ENCODE results near the gene OSCP1. TPM values are rescaled to one million over a fixed set of nuclear protein-coding genes. Genes with fewer than 3 reads are reported as not detected.
A peak's percentile ranks its signal among the peaks of the same experiment; 100 is the strongest.

OSCP1 gene
- total RNA-seq, 2 experiments from 2014 or later: 2.2 to 2.8 TPM

DNA sequence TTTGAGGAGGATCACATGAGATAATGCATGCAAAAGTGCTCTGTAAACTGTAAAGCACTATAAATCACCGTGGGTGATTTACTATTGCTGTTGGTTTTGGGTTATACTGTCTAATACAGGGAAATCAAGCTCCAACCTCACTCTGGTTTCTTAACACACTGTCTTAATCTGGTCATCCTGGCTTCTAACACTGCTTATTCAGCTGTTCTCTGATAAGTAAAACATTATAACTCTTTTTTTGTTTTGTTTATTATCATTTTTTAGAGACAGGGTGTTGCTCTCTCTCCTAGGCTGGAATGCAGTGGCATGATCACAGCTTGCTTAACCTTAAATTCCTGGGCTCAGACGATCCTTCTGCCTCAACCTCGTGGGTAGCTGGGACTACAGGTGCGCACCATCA is 30.7 kb downstream of the OSCP1 start:
- CTCF ChIA-PET: interaction anchor here (0.5 to 5.1 kb wide), 14 partner anchors 9 to 260 kb away, joined by 3 to 45 read pairs (median 4); partner anchors contain the start of genes SH3D21 and STK40
- no peaks in the 10 kb centered on the region for H3K27me3 Mint-ChIP-seq
- intact Hi-C loops (cut with DNase I, micrococcal nuclease): no loop called here
- no peak overlapping the region for H3K4me3 Mint-ChIP-seq
- H3K9me3 Mint-ChIP-seq (ENCODE audit: low read depth): no peaks in the 10 kb centered on the region
- POLR2A ChIA-PET: interaction anchor here (0.6 kb wide), 2 partner anchors 50 to 90 kb away, joined by 3 read pairs; no protein-coding TSS in a partner anchor
- H3K27ac Mint-ChIP-seq: no peak overlapping the region
- H3K4me1 Mint-ChIP-seq: peaks cover 15% of the 10 kb centered on the region
- H3K36me3 Mint-ChIP-seq (ENCODE audit: low read depth): no peaks in the 10 kb centered on the region
- no peak for DNase-seq
- ATAC-seq: no peak

DNA sequence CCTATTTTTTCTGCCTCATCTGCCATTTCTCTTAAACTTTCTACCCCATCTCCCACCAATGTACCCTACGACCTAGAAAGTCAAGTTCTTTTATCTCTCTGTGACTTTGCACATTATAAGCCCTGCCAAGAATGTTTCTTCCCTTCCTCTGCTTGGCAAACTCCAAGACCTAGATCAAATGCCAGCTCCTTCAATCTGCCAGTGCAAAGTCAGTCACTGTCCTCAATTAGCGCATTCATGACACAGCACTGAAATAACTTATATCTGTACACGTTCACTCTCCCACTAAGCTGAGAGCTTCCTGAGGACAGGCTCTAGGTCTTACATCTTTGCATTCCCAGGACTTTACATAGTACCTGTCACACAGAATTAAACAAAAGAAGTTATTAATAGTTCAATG is 31.1 kb downstream of the OSCP1 start:
- H3K36me3 Mint-ChIP-seq (ENCODE audit: low read depth): no peaks in the 10 kb centered on the region
- intact Hi-C loops (cut with DNase I, micrococcal nuclease): no loop called here
- ATAC-seq (no peak), DNase-seq (no peak)
- H3K9me3 Mint-ChIP-seq (ENCODE audit: low read depth): no peaks in the 10 kb centered on the region
- ChIA-PET POLR2A (interaction anchor here (0.7 kb wide), 1 partner anchor 108 kb away, joined by 4 read pairs; no protein-coding TSS in a partner anchor), CTCF (interaction anchor here (0.6 to 5.1 kb wide), 11 partner anchors 10 to 113 kb away, joined by 3 to 45 read pairs (median 4); partner anchors contain the start of genes SH3D21 and STK40)
- no peaks in the 10 kb centered on the region for H3K27me3 Mint-ChIP-seq
- H3K4me1 Mint-ChIP-seq: peaks cover 15% of the 10 kb centered on the region
- H3K4me3 Mint-ChIP-seq: no peak overlapping the region
- H3K27ac Mint-ChIP-seq: no peak overlapping the region

DNA sequence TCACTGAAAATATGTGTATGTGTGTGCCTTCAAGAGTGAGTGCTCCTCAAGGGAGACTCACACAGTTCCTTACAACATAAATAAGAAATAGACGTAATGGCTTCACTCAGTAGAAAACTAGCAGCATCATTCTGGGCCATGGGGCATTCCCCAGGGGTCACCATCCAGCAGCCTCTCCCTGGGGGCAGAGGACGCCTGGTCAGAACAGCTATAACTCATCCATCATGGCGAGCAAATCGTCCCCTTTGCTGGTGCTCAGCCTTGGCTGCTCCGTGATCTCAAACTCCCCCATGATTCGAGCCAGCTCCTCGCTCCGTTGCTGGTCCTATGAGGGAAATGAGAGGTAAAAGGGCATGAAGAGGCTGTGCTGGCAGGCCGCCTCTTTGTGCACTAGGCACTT is 32.3 kb downstream of the OSCP1 start:
- H3K27me3 Mint-ChIP-seq: no peaks in the 10 kb centered on the region
- no peak for DNase-seq
- ATAC-seq: no peak
- ChIA-PET POLR2A (no interaction called here), CTCF (interaction anchor here (0.5 to 5.1 kb wide), 4 partner anchors 9 to 1339 kb away, joined by 3 to 45 read pairs (median 4); partner anchors contain the start of gene ZMYM1)
- no peaks in the 10 kb centered on the region for H3K9me3 Mint-ChIP-seq (ENCODE audit: low read depth)
- H3K4me1 Mint-ChIP-seq: peaks cover 15% of the 10 kb centered on the region
- H3K4me3 Mint-ChIP-seq: no peak overlapping the region
- intact Hi-C loops (cut with DNase I, micrococcal nuclease): no loop called here
- H3K27ac Mint-ChIP-seq: no peak overlapping the region
- H3K36me3 Mint-ChIP-seq (ENCODE audit: low read depth): no peaks in the 10 kb centered on the region

DNA sequence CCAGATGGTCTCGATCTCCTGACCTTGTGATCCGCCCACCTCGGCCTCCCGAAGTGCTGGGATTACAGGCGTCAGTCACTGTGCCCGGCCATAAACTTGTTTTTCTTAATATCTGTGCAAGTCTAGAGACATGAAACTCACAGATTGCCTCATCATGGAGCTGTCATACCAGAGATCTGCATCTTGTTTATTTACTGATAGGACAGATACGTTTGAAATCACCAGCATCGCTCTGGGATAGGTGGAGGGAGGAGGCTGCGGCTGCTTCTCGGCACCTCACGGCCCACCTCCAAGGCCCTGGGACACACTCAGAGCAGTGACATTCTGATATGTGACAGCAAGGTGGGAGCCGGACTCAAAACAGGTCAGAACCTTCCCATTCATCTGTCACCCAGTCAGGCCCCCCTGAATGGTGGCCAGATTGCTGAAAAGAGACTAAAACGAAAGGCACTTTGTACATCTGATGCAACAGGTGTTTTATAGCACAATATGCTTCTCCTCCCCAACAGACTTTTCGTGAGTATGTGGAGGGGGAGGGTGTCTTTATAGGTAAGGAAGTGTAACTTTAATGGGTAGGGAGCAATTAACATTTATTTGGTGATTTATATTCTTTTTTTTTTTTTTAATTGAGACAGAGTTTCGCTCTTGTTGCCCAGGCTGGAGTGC is 34.5 kb downstream of the OSCP1 start:
- no peak overlapping the region for H3K4me3 Mint-ChIP-seq
- ChIA-PET POLR2A (no interaction called here), CTCF (interaction anchor here (0.5 to 5.1 kb wide), 3 partner anchors 73 to 236 kb away, joined by 3 to 45 read pairs (median 4); no protein-coding TSS in a partner anchor)
- H3K36me3 Mint-ChIP-seq (ENCODE audit: low read depth): no peaks in the 10 kb centered on the region
- H3K4me1 Mint-ChIP-seq: peaks cover 24% of the 10 kb centered on the region
- no peak for DNase-seq
- no peaks in the 10 kb centered on the region for H3K27me3 Mint-ChIP-seq
- intact Hi-C loops (cut with DNase I, micrococcal nuclease): no loop called here
- ATAC-seq: no peak
- H3K9me3 Mint-ChIP-seq (ENCODE audit: low read depth): no peaks in the 10 kb centered on the region
- H3K27ac Mint-ChIP-seq: no peak overlapping the region

DNA sequence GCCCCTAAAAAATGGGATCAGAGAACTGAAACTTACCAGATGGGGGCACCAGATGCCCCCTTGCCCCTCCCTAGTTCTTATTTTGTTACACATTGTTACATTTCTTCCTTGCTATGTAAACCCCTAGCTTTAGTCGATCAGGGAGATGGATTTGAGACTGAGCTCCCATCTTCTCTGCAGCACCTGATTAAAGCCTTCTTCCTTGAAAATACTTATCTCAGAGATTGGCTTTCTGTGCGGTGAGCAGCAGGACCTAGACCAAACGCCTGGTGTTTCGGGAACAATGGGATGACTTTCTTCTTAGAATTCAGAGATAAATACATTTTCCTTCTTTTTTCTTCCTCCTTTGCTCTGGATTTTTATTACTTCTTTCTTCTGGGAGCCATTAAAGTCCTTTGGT is 35.9 kb downstream of the OSCP1 start:
- DNase-seq (no peak), ATAC-seq (no peak)
- Mint-ChIP-seq H3K36me3 (ENCODE audit: low read depth) (no peaks in the 10 kb centered on the region), H3K4me1 (peaks cover 18% of the 10 kb centered on the region), H3K27ac (no peak overlapping the region), H3K27me3 (no peaks in the 10 kb centered on the region), H3K4me3 (no peak overlapping the region), H3K9me3 (ENCODE audit: low read depth) (no peaks in the 10 kb centered on the region)
- ChIA-PET POLR2A (no interaction called here), CTCF (interaction anchor here (0.9 to 1.5 kb wide), 5 partner anchors 10 to 122 kb away, joined by 3 to 7 read pairs (median 3); no protein-coding TSS in a partner anchor)
- intact Hi-C loops (cut with DNase I, micrococcal nuclease): no loop called here

DNA sequence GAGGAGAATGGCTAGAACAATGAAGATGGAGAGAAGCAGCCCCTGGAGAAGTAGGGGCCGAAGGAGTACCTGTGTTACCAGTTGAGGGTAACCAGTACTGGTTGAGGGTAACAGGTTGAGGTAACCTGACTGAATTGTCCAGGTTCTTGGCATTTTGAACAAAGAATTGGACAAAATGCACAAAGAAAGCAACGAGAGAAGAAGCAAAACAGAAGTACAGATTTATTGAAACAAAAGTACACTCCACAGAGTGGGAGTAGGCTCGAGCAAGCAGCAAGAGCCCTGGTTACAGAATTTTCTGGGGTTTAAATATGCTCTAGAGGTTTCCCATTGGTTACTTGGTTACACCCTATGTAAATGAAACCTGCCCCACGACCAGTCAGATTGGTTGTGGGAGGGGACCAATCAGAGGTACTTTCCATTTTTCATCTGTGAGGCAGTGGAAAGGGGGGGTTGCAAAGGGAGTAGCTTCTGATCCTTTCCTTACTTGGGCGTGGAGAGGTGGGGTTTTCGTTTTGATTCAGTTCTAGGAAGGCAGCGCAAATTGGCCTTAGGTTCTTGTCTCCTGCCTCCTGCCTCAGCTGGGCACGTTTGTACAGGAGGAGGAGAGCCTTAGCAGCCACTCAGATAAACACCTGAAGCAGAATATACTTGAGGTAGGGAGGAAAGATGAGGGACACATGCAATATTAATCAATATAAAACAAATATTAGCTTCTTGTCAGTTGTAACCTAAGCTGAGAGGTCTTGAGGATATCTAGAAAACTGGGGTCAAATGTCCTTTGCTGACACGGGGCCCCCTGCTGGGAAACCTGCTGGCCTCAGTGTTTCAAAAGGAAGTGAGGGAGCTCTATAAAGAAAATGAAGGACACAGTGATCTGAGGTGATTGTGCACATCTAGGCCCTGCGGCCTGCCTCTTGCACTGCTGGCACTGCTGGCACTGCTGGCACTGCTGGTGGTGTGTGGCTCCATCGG is 38.3 kb downstream of the OSCP1 start:
- peak; percentile 82 for DNase-seq
- peak overlapping the region; percentile 44 for H3K4me3 Mint-ChIP-seq
- ChIA-PET CTCF (interaction anchor here (0.7 to 1.2 kb wide), 6 partner anchors 8 to 126 kb away, joined by 3 to 4 read pairs (median 3); no protein-coding TSS in a partner anchor), POLR2A (interaction anchor here (0.6 to 1.6 kb wide), 4 partner anchors 25 to 262 kb away, joined by 3 to 10 read pairs (median 4); partner anchors contain the start of genes EVA1B and TRAPPC3)
- ATAC-seq: peak; percentile 98
- peaks cover 21% of the 10 kb centered on the region for H3K4me1 Mint-ChIP-seq
- no peaks in the 10 kb centered on the region for H3K27me3 Mint-ChIP-seq
- peak overlapping the region; percentile 91 for H3K27ac Mint-ChIP-seq
- intact Hi-C loops (cut with DNase I, micrococcal nuclease): loop anchor here (1.0 to 2.0 kb wide), 3 partner anchors 15 to 26 kb away; partner anchors contain the start of gene LSM10 (in 2 of the 2)
- no peaks in the 10 kb centered on the region for H3K9me3 Mint-ChIP-seq (ENCODE audit: low read depth)
- H3K36me3 Mint-ChIP-seq (ENCODE audit: low read depth): no peaks in the 10 kb centered on the region

DNA sequence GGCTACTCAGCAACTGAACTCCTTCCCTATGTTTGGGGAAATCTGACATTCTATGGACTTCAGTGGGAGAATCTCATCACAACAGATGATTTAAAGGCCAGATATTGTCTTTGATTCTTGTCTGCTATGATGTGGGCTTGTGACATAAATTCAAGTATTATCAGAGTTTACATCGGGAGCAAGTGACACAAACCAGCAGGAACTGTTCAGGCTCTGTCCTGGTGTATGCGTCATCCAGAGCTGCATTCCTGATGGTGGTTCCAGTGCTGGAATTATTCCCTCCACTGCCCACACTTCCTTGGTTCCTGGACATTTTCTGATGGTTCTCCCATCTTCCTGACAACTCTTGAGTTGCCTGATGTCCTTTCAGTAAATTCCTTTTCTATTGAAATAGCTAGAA is 41.8 kb downstream of the OSCP1 start:
- POLR2A ChIA-PET: no interaction called here
- H3K27ac Mint-ChIP-seq: no peak overlapping the region

DNA sequence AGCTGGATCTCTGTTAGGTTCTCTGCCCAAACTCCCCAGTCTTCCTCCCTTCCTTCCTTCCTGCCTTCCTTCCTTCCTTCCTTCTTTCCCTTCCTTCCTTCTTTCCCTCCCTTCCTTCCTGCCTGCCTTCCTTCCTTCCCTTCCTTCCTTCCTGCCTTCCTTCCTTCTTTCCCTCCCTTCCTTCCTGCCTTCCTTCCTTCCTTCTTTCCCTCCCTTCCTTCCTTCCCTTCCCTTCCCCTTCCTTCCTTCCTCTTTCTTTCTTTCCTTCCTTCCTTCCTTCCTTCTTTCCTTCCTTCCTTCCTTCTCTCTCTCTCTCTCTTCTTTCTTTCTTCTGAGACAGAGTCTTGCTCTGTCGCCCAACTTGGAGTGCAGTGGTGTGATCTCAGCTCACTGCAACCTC is 43.8 kb downstream of the OSCP1 start:
- DNase-seq (no peak), ATAC-seq (no peak)
- ChIA-PET POLR2A (no interaction called here), CTCF (no interaction called here)
- H3K9me3 Mint-ChIP-seq (ENCODE audit: low read depth): no peaks in the 10 kb centered on the region
- intact Hi-C loops (cut with DNase I, micrococcal nuclease): no loop called here
- no peak overlapping the region for H3K4me3 Mint-ChIP-seq
- no peak overlapping the region for H3K27ac Mint-ChIP-seq
- H3K27me3 Mint-ChIP-seq: no peaks in the 10 kb centered on the region
- H3K36me3 Mint-ChIP-seq (ENCODE audit: low read depth): no peaks in the 10 kb centered on the region
- peaks cover 9% of the 10 kb centered on the region for H3K4me1 Mint-ChIP-seq

More for the DNA sequence above, 41.8 kb downstream of the OSCP1 start:
- intact Hi-C loops (cut with DNase I, micrococcal nuclease): no loop called here
- no peak for ATAC-seq
- H3K4me3 Mint-ChIP-seq: no peak overlapping the region
- peaks cover 21% of the 10 kb centered on the region for H3K4me1 Mint-ChIP-seq
- no peaks in the 10 kb centered on the region for H3K9me3 Mint-ChIP-seq (ENCODE audit: low read depth)
- H3K27me3 Mint-ChIP-seq: no peaks in the 10 kb centered on the region
- CTCF ChIA-PET: interaction anchor here (0.7 to 1.3 kb wide), 4 partner anchors 10 to 259 kb away, joined by 3 to 5 read pairs (median 3); no protein-coding TSS in a partner anchor
- H3K36me3 Mint-ChIP-seq (ENCODE audit: low read depth): no peaks in the 10 kb centered on the region
- no peak for DNase-seq

DNA sequence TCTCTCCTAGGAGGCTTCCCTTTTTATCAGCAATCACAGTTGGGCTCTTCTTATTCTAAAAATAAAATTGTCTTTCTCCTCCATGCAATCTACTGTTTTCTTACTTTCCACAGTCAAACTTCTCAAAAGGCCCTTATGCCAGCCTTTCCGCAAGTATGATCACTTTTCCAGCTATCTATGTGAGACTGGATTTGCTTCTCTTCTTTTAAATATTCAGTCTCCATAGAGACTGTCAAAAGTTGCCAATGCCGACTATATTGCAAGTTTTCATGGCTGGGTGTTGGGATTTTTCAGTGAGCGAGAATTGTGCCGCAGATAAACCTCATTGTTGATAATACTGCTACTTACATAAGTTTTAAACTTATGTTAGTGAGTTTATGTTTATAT is 47.8 kb downstream of the OSCP1 start:
- intact Hi-C loops (cut with DNase I, micrococcal nuclease): no loop called here
- DNase-seq: no peak
- Mint-ChIP-seq H3K4me3 (no peak overlapping the region), H3K27me3 (no peaks in the 10 kb centered on the region), H3K27ac (no peak overlapping the region), H3K4me1 (peaks cover 12% of the 10 kb centered on the region), H3K9me3 (ENCODE audit: low read depth) (no peaks in the 10 kb centered on the region), H3K36me3 (ENCODE audit: low read depth) (no peaks in the 10 kb centered on the region)
- ATAC-seq: no peak
- POLR2A ChIA-PET: no interaction called here
- CTCF ChIA-PET: interaction anchor here (0.6 to 1.3 kb wide), 2 partner anchors 17 to 132 kb away, joined by 3 to 4 read pairs; no protein-coding TSS in a partner anchor

DNA sequence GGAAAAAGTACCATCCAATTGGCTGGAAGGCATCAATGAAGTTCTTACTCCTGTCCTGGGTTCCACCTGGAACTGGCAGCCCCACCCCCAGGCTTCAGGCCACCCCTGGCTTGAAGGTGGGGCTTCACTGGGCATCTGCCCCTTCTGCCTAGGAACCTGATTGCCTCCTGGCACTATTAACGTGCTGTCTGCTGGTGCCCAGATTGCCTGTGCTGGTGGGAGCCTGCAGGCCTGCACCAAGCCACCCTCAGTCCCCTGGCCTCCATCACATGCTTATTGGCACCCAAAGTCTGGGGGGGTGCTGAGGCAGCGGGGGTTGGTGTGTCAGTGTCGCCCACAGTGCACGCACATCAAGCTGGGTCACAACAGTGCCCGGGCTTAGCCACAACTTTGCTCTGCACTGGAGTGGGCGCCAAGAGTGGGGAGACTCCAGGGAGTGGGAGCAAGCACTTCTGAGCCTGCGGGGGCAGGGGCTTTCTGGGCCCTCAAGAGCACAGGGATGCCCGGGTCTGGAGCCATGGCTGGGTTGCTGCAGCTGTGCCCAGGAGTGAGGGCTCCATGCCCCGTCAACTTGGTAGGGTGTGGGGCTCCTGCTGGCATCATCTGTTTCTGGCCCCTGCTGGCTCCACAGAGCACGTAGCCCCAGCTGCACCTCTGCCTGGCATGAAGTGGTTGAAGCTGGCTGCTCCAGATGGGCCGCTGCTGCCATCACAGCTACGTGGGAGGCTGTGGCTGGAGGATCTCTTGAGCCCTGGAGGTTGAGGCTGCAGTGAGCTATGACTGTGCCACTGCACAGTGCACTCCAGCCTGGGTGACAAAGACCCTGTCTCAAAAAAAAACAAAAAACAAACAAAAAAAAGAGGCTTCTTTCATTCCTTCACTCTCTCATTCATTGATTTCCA is 48.4 kb downstream of the OSCP1 start:
- H3K4me3 Mint-ChIP-seq: peak overlapping the region; percentile 23
- DNase-seq (no peak), ATAC-seq (no peak)
- no peaks in the 10 kb centered on the region for H3K27me3 Mint-ChIP-seq
- intact Hi-C loops (cut with DNase I, micrococcal nuclease): no loop called here
- H3K27ac Mint-ChIP-seq: no peak overlapping the region
- peaks cover 15% of the 10 kb centered on the region for H3K4me1 Mint-ChIP-seq
- POLR2A ChIA-PET: interaction anchor here (1.1 kb wide), 1 partner anchor 17 kb away, joined by 4 read pairs; no protein-coding TSS in a partner anchor
- H3K9me3 Mint-ChIP-seq (ENCODE audit: low read depth): no peaks in the 10 kb centered on the region
- H3K36me3 Mint-ChIP-seq (ENCODE audit: low read depth): no peaks in the 10 kb centered on the region
- CTCF ChIA-PET: interaction anchor here (0.6 to 1.4 kb wide), 4 partner anchors 18 to 132 kb away, joined by 3 to 5 read pairs (median 4); no protein-coding TSS in a partner anchor
